ENCODE data around the gene ARHGEF33. TPM values are rescaled to one million over a fixed set of nuclear protein-coding genes. Genes with fewer than 3 reads are reported as not detected.

ARHGEF33 gene
- total RNA-seq, 1 experiment from 2014 or later, result 0.30 TPM

DNA sequence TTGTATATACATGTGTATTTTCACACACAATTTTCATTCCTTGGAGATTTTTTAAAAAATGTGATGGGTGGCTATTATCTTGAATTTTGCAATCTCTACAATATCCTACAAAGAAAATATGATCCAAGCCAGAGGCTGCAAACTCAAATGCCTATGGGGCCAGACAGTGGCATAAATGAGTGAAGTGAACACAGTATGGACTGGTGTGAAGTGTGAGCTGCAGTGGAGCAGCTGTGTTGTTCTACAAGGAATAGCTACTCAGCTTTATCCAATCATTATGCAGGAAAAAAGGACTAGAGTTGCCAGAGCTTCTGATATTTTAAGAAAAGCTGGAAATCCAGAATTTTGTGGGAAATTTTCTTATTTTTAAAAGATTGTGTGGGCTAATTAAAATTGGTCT is 62.1 kb downstream of the ARHGEF33 start:
- POLR2A ChIA-PET, result no interaction called here
- H3K36me3 ChIP-seq (ENCODE audit: control insufficient read depth in 1 of 2, insufficient read depth in 2 of 2, low read length in 2 of 2), result no peaks in the 10 kb centered on the region
- no peak overlapping the region for H3K4me3 ChIP-seq (replicated peaks in 1 of 2; ENCODE audit: low read depth in 1 of 2, low read length in 2 of 2)
- H3K79me2 ChIP-seq (ENCODE audit: insufficient read depth, low read length), result no peaks in the 10 kb centered on the region
- no peaks in the 10 kb centered on the region for H3K9me2 ChIP-seq (ENCODE audit: insufficient read depth)
- no peak overlapping the region for H3K4me2 ChIP-seq (ENCODE audit: low read length)
- intact Hi-C loops (cut with micrococcal nuclease), result no loop called here
- ATAC-seq (no peak), DNase-seq (ENCODE audit: low read depth, low spot score) (no peak)
- CTCF ChIA-PET, result interaction anchor here (0.9 kb wide), 1 partner anchor 276 kb away, joined by 3 read pairs; no protein-coding TSS in a partner anchor
- no peaks in the 10 kb centered on the region for H4K20me1 ChIP-seq (ENCODE audit: insufficient read depth)
- H3K4me1 ChIP-seq (ENCODE audit: control insufficient read depth in 1 of 2, insufficient read depth in 2 of 2, low read length in 2 of 2), result peaks cover 9 to 16% of the 10 kb centered on the region in 2 experiments
- H3K27ac ChIP-seq (ENCODE audit: low read depth, low read length), result no peak overlapping the region
- no peaks in the 10 kb centered on the region for H3K9me3 ChIP-seq (ENCODE audit: control insufficient read depth in 1 of 2, insufficient read depth in 1 of 2, low read depth in 1 of 2, low read length in 2 of 2)
- H3K9ac ChIP-seq (ENCODE audit: low read length), result no peak overlapping the region
- H3K27me3 ChIP-seq (ENCODE audit: insufficient read depth, low read length), result no peaks in the 10 kb centered on the region
- H2AFZ ChIP-seq (ENCODE audit: low read depth, low read length, poor library complexity, severe bottlenecking), result no peak overlapping the region
- no peak for TF ChIP-seq FOSL1 (IDR thresholded peaks at IDR 0.05; ENCODE audit: low read depth)
- no peak for TF ChIP-seq EGR1 (IDR thresholded peaks at IDR 0.05; ENCODE audit: low read depth)
- TF ChIP-seq SIN3A (IDR thresholded peaks at IDR 0.05; ENCODE audit: low read depth), result no peak
- TF ChIP-seq TCF7L2 (IDR thresholded peaks at IDR 0.05; ENCODE audit: borderline replicate concordance, extremely low read depth, insufficient read depth, insufficient read length), result no peak
- TF ChIP-seq, protein P1, sequence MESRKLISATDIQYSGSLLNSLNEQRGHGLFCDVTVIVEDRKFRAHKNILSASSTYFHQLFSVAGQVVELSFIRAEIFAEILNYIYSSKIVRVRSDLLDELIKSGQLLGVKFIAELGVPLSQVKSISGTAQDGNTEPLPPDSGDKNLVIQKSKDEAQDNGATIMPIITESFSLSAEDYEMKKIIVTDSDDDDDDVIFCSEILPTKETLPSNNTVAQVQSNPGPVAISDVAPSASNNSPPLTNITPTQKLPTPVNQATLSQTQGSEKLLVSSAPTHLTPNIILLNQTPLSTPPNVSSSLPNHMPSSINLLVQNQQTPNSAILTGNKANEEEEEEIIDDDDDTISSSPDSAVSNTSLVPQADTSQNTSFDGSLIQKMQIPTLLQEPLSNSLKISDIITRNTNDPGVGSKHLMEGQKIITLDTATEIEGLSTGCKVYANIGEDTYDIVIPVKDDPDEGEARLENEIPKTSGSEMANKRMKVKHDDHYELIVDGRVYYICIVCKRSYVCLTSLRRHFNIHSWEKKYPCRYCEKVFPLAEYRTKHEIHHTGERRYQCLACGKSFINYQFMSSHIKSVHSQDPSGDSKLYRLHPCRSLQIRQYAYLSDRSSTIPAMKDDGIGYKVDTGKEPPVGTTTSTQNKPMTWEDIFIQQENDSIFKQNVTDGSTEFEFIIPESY (IDR thresholded peaks at IDR 0.05; ENCODE audit: extremely low read depth, insufficient replicate concordance, low read length), result no peak
- TF ChIP-seq YY1 (IDR thresholded peaks at IDR 0.05; ENCODE audit: extremely low read depth, insufficient replicate concordance, low read depth, low read length), result no peak
- TF ChIP-seq, protein P2, sequence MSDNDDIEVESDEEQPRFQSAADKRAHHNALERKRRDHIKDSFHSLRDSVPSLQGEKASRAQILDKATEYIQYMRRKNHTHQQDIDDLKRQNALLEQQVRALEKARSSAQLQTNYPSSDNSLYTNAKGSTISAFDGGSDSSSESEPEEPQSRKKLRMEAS (IDR thresholded peaks at IDR 0.05), result no peak
- TF ChIP-seq CBX3 (IDR thresholded peaks at IDR 0.05; ENCODE audit: low read depth), result no peak
- no peak for TF ChIP-seq CEBPB (IDR thresholded peaks at IDR 0.05; ENCODE audit: low read depth)
- TF ChIP-seq ZFX (IDR thresholded peaks at IDR 0.05), result no peak
- no peak for TF ChIP-seq SP1 (IDR thresholded peaks at IDR 0.05; ENCODE audit: low read depth)
- no peak for TF ChIP-seq EZH2 (IDR thresholded peaks at IDR 0.05)
- no TSS peak for BruUV-seq (replicated peaks)
- RAD21 ChIA-PET (ENCODE audit: low non-redundant PET in 1 of 2, low total read pairs in 2 of 2, uncharacterized antibody in 2 of 2, unreplicated experiment in 2 of 2), result no interaction called here

Measured in HCT116 (cell line).